Esophagus muscularis mucosa (tissue), 4 donors: ENCODE data around the gene PLSCR3. TPM values are rescaled to one million over a fixed set of nuclear protein-coding genes. Genes with fewer than 3 reads are reported as not detected.
A peak's percentile ranks its signal among the peaks of the same experiment; 100 is the strongest.

Experiments
- DNase-seq: peaks from one replicate; pipeline ENCODE4 v3.0.0-alpha.2; 2017; ENCODE audit errors: extremely low spot score
- H3K27ac ChIP-seq, 4 donors: fragments of 200-600 bp; sonication (generic); replicated peaks in 1 of 4; 1 replicate in 3 of 4; 2 replicates in 1 of 4; pipeline ENCODE4 v1.5.1; 2016 to 2019; ENCODE audit warnings: mild to moderate bottlenecking in 1 of 4
- H3K27me3 ChIP-seq, 4 donors: fragments of 200-600 bp; sonication (generic); one replicate each; pipeline versions ENCODE4 v1.5.1 to v1.6.0; 2016 to 2019
- H3K36me3 ChIP-seq, 4 donors: fragments of 200-600 bp; sonication (generic); one replicate each; pipeline ENCODE4 v1.5.1; 2016 to 2019
- H3K4me1 ChIP-seq, 4 donors: fragments of 200-600 bp; sonication (generic); one replicate each; pipeline ENCODE4 v1.5.1; 2016 to 2019
- H3K4me3 ChIP-seq, 4 donors: fragments of 200-600 bp; sonication (generic); 1 replicate in 2 of 4; 2 replicates in 2 of 4; pipeline ENCODE4 v1.5.1; 2016 to 2019; ENCODE audit warnings: mild to moderate bottlenecking in 4 of 4, moderate library complexity in 1 of 4
- H3K9me3 ChIP-seq, 4 donors: fragments of 200-600 bp; sonication (generic); 1 replicate in 3 of 4; 2 replicates in 1 of 4; pipeline ENCODE4 v1.5.1; 2016 to 2019
- EP300 ChIP-seq: sonication (generic); formaldehyde crosslinking; IDR thresholded peaks from one replicate; pipeline ENCODE4 v1.6.1; 2017; ENCODE audit warnings: antibody characterized with exemption
- POLR2A ChIP-seq: fragments of 450-650 bp; IDR thresholded peaks from one replicate; pipeline ENCODE4 v1.6.1; 2017; ENCODE audit warnings: antibody characterized with exemption, moderate library complexity, mild to moderate bottlenecking, low read depth
- POLR2AphosphoS5 ChIP-seq, 2 donors: sonication (generic); formaldehyde crosslinking; IDR thresholded peaks; one replicate each; pipeline ENCODE4 v1.6.1; 2017; ENCODE audit warnings: antibody characterized with exemption in 2 of 2
- WGBS: methylation state at CpG from one replicate; pipeline ENCODE4 v1.1.5; 2018; 5-methylcytosine and 5-hydroxymethylcytosine counted together
- intact Hi-C: fragments of 100-400 bp; cut with DNase I; formaldehyde crosslinking; loops from one replicate; pipeline ENCODE4 v1.15.1; 2023
- total RNA-seq, 4 donors: library from RNA; depleted of rRNA; stranded (reverse); fragments of >200 nt; gene quantifications; one replicate each; pipeline versions ENCODE4 v1.1.0 to v1.2.1, GENCODE V29; 2016
- TF ChIP-seq, protein P1 (sequence below), 3 experiments: fragments of 200-600 bp in 2 of 3; fragments of 450-650 bp in 1 of 3; sonication (generic) in 2 of 3; IDR thresholded peaks; one replicate each; pipeline ENCODE4 v1.5.1; 2017 to 2019; ENCODE audit warnings: antibody characterized with exemption in 3 of 3, mild to moderate bottlenecking in 2 of 3, moderate library complexity in 1 of 3

The PLSCR3 gene
- total RNA-seq = 10 to 100 TPM; 17.7 to 39.9 (median 24.3) TPM

DNA sequence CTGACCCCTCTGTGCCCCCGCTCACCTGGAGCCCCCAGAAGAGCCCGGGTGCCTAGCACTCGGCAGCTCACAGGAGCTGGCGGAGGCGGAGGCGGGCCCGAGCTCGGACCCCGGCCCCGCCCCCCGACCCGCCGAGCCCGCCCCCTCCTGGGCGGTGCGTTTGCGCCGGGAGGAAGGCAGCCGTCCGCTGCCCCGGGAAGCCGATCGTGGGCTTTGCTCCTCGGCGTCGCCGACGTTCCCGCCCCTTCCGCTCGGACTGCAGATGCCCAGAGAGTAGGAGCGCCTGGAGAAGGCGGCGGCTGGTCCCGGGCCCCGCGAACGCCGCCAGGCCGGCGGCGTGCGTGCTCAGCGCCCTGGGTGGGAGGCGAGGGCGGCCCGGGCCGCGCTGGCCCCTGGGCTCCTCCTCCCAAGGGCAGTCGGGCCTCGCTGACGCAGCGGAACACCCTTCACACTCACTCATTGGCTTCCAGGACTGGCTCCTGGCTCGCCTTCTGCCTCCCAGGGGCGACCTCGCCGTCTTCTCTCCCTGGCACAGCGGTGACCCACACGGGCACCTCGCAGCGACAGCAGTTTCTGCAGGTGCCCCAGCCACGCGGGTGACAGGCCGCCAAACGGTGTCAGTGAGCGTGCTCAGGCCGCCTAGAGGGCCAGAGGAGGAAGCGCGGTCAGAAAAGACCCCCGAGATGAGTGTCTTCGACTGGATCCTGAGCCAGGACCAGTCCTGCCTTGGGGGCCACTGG lies at the start of gene PLSCR3:
Gene PLSCR3 (minus strand): TSS at position 74 of the 740 bp plus-strand sequence. CDS start 415 bp downstream, outside the sequence.
- Histone ChIP-seq H3K27me3 (no peaks in the 10 kb centered on the region), H3K27ac (peak within 1 kb of the TSS; percentile 89 to 98 (median 94)), H3K4me3 (peak within 1 kb of the TSS; percentile 75 to 90 (median 82)), H3K4me1 (peaks cover 14 to 36% (median 26%) of the 10 kb centered on the region in 4 donors), H3K9me3 (no peaks in the 10 kb centered on the region), H3K36me3 (peaks cover 6 to 33% (median 23%) of the 10 kb centered on the region in 4 donors)
- intact Hi-C loops = no loop called here
- peak; percentile 96 for DNase-seq
- WGBS = 2% methylated on average over 14 of the region's 71 CpGs
- TF ChIP-seq, protein P1, sequence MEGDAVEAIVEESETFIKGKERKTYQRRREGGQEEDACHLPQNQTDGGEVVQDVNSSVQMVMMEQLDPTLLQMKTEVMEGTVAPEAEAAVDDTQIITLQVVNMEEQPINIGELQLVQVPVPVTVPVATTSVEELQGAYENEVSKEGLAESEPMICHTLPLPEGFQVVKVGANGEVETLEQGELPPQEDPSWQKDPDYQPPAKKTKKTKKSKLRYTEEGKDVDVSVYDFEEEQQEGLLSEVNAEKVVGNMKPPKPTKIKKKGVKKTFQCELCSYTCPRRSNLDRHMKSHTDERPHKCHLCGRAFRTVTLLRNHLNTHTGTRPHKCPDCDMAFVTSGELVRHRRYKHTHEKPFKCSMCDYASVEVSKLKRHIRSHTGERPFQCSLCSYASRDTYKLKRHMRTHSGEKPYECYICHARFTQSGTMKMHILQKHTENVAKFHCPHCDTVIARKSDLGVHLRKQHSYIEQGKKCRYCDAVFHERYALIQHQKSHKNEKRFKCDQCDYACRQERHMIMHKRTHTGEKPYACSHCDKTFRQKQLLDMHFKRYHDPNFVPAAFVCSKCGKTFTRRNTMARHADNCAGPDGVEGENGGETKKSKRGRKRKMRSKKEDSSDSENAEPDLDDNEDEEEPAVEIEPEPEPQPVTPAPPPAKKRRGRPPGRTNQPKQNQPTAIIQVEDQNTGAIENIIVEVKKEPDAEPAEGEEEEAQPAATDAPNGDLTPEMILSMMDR (IDR thresholded peaks at IDR 0.05) = peak; percentile 14 to 51 (median 14)
- TF ChIP-seq EP300 = no peak
- TF ChIP-seq POLR2AphosphoS5 (IDR thresholded peaks at IDR 0.05) = peak; percentile 86 to 93
- peak; percentile 75 for TF ChIP-seq POLR2A

DNA sequence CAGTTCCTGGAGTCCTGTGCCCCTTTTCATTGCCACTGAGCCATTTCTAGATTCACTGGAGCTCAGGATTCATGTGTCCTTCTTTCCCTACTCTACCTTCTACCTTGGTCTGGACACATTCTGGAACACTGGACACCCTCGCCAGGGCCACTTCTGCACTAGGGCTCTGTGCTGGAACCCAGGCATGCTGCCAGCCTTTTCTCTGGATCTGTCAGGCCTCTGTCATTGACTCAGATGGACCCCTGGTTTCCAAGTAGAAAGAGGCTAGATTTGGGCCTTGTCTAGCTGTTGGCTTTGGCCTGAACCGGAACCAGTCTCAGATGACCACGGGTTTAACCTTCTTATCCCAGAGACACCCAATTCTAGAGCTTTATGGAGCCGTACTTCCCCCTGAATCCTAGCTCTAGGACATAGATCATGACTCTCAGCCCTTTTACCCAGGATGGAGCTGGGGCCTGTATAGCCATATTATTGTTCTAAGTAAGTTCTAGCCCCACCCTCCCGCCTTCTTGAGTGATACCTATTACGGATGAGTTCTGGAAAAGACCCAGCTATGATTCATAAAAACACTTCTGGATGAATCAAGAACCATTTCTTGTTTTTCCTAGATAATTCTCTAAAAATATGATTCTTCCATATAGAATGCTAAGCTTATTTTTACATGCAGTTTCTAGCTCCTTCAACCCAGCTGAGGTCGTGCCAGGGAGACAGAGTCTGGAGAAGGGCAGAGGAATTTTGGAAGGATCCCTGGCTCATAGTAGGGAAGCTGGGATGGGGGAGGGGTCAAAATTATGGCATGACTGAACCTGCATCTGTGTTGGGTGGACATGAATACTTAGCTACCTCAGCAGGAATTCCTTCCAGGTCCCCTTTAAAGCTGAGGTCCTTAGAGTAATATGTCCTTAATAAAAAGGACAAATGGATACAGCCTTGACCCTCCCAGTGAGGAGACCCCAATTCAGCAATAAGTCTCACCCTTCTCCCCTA lies 49.5 kb upstream of the PLSCR3 start:
- peaks cover 0 to 99% (median 51%) of the 10 kb centered on the region in 4 donors for H3K27me3 ChIP-seq
- intact Hi-C loops = no loop called here

DNA sequence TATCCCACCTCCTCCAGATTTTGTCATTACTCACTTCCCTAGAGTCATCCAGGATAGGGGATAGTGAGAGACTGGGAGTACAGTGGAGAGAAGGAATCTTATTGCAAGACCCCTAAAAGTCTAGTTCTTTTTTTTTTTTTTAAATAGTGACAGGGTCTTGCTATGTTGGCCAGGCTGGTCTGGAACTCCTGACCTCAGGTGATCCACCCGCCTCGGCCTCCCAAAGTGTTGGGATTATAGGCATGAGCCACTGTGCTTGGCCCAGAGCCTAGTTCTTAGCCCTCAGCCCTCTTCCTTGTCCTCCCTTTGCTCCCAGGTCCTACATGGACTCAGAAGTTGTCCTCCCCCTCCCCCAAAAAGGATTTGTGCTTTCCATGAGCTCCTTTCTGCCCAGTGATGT lies 47.8 kb upstream of the PLSCR3 start:
- peaks cover 0 to 99% (median 59%) of the 10 kb centered on the region in 4 donors for H3K27me3 ChIP-seq
- TF ChIP-seq POLR2A (no peak), POLR2AphosphoS5 (IDR thresholded peaks at IDR 0.05) (no peak), EP300 (no peak)
- TF ChIP-seq, protein P1 (IDR thresholded peaks at IDR 0.05) = no peak
- no peaks in the 10 kb centered on the region for H3K9me3 ChIP-seq
- H3K4me3 ChIP-seq = no peak overlapping the region
- no peaks in the 10 kb centered on the region for H3K36me3 ChIP-seq
- 92% methylated on average over 2 of the region's 2 CpGs for WGBS
- intact Hi-C loops = no loop called here
- H3K4me1 ChIP-seq = peaks cover 51 to 67% (median 62%) of the 10 kb centered on the region in 4 donors
- DNase-seq = no peak
- no peak overlapping the region for H3K27ac ChIP-seq

More for the DNA sequence above, 49.5 kb upstream of the PLSCR3 start:
- Histone ChIP-seq H3K36me3 (no peaks in the 10 kb centered on the region), H3K4me1 (peaks cover 35 to 51% (median 47%) of the 10 kb centered on the region in 4 donors), H3K27ac (no peak overlapping the region), H3K4me3 (no peak overlapping the region), H3K9me3 (no peaks in the 10 kb centered on the region)
- 80% methylated on average over 4 of the region's 7 CpGs for WGBS
- TF ChIP-seq, protein P1 (IDR thresholded peaks at IDR 0.05) = no peak
- TF ChIP-seq EP300 = no peak
- no peak for DNase-seq

DNA sequence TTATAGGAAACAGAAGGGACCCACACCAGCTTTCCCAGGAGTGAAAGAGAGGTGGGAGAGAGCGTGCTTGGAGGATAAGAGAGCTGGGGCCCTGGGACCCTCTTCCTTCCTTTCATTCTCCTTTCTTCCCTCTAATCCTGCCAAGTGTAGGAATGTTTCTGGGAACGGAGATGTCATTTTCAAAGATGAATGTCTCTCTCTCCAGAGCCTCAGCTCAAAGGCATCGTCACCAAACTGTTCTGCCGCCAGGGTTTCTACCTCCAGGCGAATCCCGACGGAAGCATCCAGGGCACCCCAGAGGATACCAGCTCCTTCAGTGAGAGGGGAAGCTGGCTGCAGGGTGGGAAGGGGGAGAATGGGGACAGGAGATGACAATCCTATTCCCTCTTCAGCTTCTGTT lies 46.9 kb upstream of the PLSCR3 start:
- TF ChIP-seq POLR2AphosphoS5 (IDR thresholded peaks at IDR 0.05) = no peak
- TF ChIP-seq, protein P1 (IDR thresholded peaks at IDR 0.05) = no peak
- TF ChIP-seq POLR2A = no peak
- TF ChIP-seq EP300 = no peak
- peaks cover 0 to 98% (median 51%) of the 10 kb centered on the region in 4 donors for H3K27me3 ChIP-seq
- intact Hi-C loops = no loop called here
- no peak for DNase-seq
- H3K9me3 ChIP-seq = no peaks in the 10 kb centered on the region
- no peak overlapping the region for H3K27ac ChIP-seq
- peaks cover 60 to 69% (median 64%) of the 10 kb centered on the region in 4 donors for H3K4me1 ChIP-seq
- H3K36me3 ChIP-seq = no peaks in the 10 kb centered on the region
- H3K4me3 ChIP-seq = no peak overlapping the region
- WGBS = 46% methylated on average over 7 of the region's 7 CpGs
